ENCODE measurements around the gene CLIP4.

CLIP4 gene

GRCh38 chr2:29189052-29189451, 73.8 kb downstream of the CLIP4 start:
- DNase-seq (ENCODE audit: low spot score): no peak

- DNase-seq (ENCODE audit: low spot score): no peak
These were observed 76.6 kb downstream of the CLIP4 start for GRCh38 chr2:29191817-29192216.

- no peak for DNase-seq (ENCODE audit: low spot score)
These were observed 77.3 kb downstream of the CLIP4 start for GRCh38 chr2:29192526-29192925.

- no peak for DNase-seq (ENCODE audit: low spot score)
These were observed 77.9 kb downstream of the CLIP4 start for GRCh38 chr2:29193111-29193510.

- DNase-seq (ENCODE audit: low spot score): no peak
These were observed 78.5 kb downstream of the CLIP4 start for GRCh38 chr2:29193681-29194080.

- no peak for DNase-seq (ENCODE audit: low spot score)
These were observed 80.6 kb downstream of the CLIP4 start for GRCh38 chr2:29195796-29196195.

GRCh38 chr2:29196792-29197788, 81.9 kb downstream of the CLIP4 start:
- peak; percentile 72 for DNase-seq (ENCODE audit: low spot score)

- DNase-seq (ENCODE audit: low spot score): no peak
These were observed 86.8 kb downstream of the CLIP4 start for GRCh38 chr2:29201979-29202378.

- no peak for DNase-seq (ENCODE audit: low spot score)
These were observed 87.7 kb downstream of the CLIP4 start for GRCh38 chr2:29202819-29203495.

GRCh38 chr2:29206941-29207340, 91.7 kb downstream of the CLIP4 start:
- DNase-seq (ENCODE audit: low spot score): no peak

- peak; percentile 13 for DNase-seq (ENCODE audit: low spot score)
These were observed 92.3 kb downstream of the CLIP4 start for GRCh38 chr2:29207352-29208148.

GRCh38 chr2:29209551-29209950, 94.3 kb downstream of the CLIP4 start:
- no peak for DNase-seq (ENCODE audit: low spot score)

- no peak for DNase-seq (ENCODE audit: low spot score)
These were observed 96.8 kb downstream of the CLIP4 start for GRCh38 chr2:29212009-29212408.

- peak; percentile 40 for DNase-seq (ENCODE audit: low spot score)
These were observed 98.7 kb downstream of the CLIP4 start for GRCh38 chr2:29213888-29214291.

- DNase-seq (ENCODE audit: low spot score): no peak
These were observed 99.9 kb downstream of the CLIP4 start for GRCh38 chr2:29215073-29215472.

GRCh38 chr2:29215739-29216608, 100.8 kb downstream of the CLIP4 start:
- DNase-seq (ENCODE audit: low spot score): no peak

- no peak for DNase-seq (ENCODE audit: low spot score)
These were observed 101.3 kb downstream of the CLIP4 start for GRCh38 chr2:29216609-29216909.

GRCh38 chr2:29218071-29218470, 102.9 kb downstream of the CLIP4 start:
- no peak for DNase-seq (ENCODE audit: low spot score)

GRCh38 chr2:29218550-29219125, 103.4 kb downstream of the CLIP4 start:
- no peak for DNase-seq (ENCODE audit: low spot score)

- no peak for DNase-seq (ENCODE audit: low spot score)
These were observed 104.2 kb downstream of the CLIP4 start for GRCh38 chr2:29219374-29219773.

All from kidney tubule cell (primary cell).